Measurements from ENCODE around the gene TNNI3.
A peak's percentile ranks its signal among the peaks of the same experiment; 100 is the strongest.
"Not testable (repeated sequence)": the region's sequence is repeated elsewhere in the genome, so short reads cannot be mapped to it uniquely, and the experiment has no call there.

TNNI3 gene

DNA sequence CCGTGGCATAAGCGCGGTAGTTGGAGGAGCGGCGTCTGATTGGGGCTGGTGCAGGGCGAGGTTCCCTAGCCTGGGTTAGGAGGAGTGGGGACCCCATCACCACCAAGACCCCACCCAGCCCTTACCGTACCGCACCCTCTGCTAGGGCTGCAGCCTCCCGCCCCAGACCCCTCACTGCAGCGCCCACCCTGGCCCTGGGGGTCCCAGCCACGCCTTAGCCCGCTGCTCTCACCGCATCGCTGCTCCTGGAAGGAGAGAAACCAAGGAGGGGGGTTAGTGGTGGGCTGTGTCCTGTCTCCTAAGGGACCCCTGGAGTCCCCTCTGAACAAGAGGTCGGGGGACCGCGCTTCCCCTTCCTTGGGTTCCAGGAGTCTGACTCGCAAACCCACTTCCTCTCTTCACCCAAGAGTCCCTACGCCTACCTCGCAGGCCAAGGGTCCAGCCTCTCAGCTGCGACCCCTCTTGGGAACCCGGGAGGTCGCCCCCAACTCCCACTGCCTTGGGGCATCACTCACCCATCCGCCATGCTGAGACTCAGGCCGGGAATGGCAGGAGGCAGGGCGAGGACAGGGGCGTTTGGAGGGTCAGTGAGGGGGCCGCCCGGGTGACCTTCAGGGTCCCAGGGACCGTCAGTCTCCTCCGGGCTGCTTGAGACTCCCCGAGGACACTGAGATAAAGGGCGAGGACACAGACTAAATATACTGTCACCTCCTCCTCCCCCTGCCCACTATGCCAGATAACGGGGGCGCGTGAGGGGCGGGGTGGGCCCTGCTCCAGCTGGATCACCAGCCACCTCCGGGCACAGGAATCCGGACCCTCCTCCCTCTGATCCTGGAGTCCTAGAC, at the start of gene TNNI3:
TNNI3 (minus strand) TSS at position 669 of the 845 bp plus-strand sequence; CDS start at position 526, 143 bp downstream.
- no peak for DNase-seq

DNA sequence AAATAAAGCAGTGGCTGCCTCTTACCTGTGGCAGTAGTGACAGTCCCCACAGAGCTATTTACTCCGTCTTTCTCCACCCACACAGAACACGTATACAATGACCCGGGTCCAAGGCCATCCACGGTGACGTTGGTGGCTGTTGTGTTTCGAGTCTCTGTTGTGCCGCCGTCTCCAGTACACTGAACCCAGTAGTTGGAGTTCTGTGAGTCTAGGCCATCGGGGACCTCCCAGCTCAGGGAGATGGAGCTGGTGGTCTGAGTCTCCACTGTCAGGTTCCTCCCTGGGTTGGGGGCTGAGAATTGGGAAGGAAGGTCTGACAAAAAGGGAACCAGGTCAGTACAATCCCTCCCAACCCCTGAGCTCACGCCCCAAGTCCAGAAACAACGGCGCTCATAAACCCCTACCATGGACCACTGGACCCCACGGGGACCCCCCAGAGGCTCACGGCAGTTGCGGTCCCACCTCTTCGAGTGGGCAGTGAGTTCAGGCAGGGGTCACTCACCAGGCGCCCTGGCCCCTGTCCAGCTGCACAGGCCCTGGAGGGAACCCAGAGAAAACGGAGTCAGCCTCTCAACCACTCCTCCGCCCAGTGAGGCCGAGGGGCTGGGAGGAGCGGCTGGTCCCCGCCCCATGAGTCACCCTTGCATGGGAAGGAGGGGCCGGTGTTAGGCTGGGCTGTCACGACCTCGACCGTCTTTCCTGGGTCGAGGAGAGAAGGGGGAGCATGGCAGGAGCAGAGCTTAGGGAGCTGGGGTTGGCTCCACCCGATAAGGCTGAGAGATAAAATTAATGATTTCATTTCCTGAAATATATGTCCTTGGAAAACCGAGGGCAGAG, 49.4 kb upstream of the TNNI3 start:
- DNase-seq, result peak; percentile 87

DNA sequence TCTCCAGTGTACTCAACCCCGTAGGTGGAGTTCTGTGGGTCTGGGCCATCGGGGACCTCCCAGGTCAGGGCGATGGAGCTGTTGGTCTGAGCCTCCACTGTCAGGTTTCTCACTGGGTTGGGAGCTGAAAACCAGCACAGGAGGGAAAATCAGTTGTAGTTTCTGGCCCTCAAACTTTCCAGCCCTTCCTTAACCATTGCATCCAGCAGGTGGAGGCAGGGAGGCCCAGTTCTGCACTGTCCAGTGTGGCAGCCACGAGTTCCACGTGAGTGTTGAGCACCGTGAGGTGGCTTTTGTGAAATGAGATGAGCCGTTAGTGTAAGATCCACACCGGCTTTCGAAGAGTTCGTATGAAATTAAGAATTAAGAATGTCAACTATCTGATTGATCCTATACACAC, 44.7 kb upstream of the TNNI3 start:
- not testable (repeated sequence) for DNase-seq

DNA sequence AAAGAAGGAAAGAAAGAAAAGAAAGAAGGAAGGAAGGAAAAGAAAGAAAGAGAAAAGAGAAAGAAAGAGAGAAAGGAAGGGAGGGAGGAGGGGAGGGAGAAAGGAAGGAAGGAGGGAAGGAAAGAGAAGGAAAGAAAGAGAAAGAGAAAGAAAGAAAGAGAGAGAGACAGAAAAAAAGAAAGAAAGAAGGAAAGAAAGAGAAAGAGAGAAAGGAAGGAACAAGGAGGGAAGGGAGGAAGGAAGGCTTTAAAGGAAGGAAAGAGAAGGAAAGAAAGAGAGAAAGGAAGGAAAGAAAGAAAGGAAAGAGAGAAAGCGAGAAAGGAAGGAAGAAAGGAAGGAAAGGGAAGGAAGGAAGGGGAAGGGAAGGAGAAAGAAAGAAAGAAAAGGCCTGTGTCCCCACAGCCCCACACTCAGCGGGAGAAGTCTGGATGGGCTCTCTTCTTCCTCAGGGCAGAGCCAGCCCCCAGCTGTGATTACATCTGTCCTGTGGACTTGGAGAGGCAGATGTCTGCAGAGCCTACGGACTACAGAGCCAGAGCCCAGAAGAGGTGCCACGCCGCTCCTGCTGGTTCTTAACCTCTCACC, 42.2 kb upstream of the TNNI3 start:
- DNase-seq, result peak; percentile 88

DNA sequence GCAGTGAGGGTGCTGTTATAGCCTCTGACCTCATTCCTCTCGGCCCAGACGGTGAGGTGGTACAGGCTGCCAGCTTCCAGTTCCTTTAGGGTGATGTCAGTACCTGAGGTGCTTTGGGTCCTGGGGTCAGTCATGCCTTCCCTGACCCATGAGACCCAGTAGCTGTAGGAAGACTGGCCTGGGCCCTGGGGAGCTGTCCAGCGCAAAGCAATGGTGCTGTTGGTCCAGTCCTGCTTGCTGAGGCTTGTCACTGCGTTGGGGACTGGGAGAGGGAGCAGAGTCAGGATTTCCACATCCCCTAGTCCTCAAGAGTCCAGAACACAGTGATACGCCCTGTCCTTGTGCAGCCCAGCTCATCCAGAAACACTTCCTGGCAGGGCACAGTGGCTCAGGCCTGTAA, 41.1 kb upstream of the TNNI3 start:
- DNase-seq, result no peak

DNA sequence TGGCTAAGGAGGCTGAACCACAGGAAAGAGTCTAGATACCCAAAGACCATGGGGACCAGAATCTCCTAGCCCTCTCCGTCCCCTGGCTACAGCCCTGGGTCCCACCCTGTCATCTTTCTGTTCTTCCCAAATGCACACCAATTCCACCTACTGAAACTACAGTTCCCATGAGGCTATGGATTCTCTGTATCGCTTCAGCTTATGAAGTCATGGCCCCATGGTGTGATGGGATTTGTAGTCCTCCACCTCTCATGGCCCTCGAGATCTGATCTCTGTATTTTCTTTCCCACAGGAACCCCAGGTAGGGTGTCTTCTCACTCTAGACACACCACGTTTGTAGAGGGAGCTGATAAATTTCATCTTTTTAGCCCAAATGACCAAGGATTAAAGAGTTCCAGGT, 40.0 kb upstream of the TNNI3 start:
- no peak for DNase-seq

DNA sequence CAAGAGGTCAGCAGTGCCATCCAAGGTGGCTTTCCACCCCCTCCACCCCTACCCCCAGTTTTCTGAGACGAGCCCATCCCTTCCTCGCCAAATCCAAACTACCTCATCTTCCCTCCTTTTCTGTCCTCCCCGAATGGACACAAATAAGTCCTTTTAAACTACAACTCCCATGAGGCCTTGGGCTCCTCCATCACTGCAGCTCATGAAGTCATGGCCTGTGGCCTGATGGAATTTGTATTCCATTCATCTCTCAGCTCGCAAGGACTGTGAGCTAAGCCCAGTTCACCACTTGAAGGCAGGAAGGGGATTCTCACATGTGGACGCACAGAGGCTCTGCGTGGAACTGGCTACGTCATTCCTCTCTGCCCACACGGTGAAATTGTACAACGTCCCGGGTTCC, 39.3 kb upstream of the TNNI3 start:
- DNase-seq, result no peak

DNA sequence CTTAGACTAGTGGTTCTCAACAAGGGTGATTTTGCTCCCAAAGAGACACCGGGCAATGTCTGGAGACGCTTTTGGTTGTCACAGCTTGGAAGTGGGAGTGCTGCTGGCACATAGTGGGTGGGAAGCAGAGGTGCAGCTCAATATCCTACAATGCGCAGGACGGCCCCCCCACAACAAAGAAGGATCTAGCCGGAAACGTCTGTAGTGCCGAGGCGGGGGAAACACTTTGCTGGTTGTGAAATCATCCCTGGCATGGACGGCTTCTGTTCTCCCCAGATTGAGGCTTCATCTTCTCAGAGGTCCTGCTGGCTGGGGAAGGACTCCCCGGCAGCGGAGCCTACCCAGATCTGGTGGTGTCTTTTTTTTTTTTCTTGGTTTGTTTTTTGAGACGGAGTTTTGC, 35.9 kb upstream of the TNNI3 start:
- no peak for DNase-seq

DNA sequence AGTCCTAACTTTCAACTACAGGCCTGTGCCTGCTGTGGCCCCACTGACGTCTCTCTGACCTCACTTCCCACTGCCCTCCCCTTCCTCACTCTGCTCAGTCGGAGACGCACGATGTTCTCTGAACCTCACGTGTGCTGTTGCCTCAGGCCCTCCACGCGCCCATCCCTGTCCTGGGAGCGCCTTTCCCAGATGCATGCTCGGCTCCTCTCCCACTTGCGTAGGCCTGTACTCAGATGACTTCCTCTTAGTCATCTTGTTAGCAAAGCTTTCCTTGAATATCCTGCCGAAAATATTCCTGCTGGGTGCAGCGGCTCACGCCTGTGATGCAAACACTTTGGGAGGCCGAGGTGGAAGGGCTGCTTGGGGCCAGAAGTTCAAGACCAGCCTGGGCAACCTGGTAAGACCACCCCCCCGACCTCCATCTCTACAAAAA, 31.9 kb upstream of the TNNI3 start:
- DNase-seq, result no peak

DNA sequence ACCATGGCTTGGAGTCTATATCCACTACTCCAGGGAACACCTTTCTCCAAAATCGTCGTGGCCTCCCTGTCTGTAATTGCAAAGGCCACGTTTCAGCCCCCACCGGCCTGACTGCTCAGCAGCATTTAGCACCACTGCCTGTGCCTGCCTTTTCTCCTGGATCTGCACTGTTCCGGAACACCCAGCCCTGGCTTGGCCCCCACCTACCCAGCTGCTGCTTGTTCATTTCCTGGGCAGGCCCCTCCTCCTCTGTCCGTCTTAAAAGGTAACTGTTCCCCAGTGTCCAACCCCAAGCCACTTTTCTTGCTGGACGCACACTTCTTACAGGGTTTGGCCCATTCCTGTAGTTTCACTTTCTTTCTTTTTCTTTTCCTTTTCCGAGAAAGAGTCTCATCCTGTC, 31.1 kb upstream of the TNNI3 start:
- DNase-seq, result no peak

DNA sequence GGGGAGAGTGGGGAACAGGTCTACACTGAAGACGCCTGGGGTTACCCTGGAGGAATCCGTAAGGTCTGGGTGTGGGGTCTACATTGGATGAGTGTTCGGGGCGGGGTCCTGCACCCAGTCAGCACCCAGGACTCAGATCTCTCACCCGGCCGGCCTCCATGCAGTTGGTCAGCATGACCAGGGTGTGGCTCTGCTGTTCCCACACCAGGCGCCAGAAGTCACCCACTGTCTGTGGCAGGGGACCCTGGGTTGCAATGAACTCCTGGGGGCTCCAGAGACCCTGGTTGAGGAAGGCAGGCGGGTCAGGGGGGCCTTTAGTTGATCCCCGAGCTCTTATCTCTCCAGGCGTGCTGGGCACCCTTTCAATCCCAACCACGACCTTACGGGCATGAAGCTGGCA, 28.5 kb upstream of the TNNI3 start:
- no peak for DNase-seq

DNA sequence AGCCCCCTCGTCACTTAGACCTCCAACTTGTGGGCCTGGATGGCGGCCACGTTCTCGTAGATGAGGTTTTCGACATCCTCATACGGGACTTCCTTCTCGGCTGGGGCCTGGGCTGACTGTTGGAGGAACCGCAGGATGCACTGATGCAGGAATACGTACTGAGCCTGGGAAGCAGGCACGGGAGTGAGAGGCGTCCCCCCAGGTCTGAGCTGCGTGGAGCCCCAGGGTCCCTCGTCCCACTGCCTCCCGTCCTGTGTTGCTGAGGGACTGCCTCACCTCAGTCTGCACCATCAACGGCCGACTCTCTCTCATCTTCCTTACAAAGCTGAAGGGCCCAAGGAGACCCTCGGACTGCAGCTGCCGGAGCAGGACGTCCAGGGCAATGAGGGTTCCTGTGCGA, 24.2 kb upstream of the TNNI3 start:
- no peak for DNase-seq

DNA sequence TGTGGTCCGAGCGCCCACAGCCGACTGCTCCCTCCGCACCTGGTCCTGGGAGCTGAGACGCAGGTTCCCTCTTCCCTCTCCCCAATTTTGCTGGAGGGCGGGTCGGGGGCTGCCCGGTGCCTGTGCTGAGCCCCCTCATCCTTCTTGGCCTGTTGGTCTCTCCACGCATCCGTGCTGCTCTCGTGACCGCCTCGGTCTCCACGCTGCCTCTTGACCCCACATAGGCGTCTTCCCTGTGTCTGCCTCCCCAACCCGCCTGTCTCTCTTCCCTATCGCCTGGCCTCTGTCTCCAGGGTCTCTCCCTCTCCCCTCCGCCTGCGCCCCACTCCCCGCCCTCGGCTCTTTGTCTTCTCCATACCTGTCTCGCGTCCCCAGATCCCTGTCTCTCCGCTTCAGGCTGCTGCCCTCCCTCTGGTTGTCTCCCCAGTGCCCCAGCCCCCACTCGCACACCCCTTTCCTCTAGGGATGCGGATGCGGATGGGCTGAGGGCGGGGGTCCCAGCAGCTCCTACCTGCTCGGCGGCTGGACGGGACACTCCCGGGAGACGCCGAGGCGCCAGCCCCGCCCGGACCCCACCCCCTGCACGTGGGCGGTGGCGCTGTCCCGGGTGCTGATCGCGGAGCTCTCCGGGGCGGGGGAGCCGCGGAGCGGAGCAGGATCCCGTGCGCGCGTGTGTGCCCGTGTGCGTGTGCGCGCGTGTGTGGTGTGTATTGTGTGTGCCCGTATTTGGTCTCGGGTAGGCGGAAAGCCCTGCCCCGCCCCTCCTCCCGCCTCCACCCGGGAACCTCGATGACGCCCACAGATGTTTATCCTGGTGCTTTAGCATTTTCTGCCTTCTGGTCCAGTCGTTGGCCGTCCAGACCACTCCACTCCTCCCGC, 22.3 kb upstream of the TNNI3 start, which contains the start of gene SYT5:
SYT5 (minus strand) TSS at position 684 of the 879 bp plus-strand sequence. CDS start 1,248 bp downstream, outside the sequence.
- DNase-seq, result peak; percentile 67

DNA sequence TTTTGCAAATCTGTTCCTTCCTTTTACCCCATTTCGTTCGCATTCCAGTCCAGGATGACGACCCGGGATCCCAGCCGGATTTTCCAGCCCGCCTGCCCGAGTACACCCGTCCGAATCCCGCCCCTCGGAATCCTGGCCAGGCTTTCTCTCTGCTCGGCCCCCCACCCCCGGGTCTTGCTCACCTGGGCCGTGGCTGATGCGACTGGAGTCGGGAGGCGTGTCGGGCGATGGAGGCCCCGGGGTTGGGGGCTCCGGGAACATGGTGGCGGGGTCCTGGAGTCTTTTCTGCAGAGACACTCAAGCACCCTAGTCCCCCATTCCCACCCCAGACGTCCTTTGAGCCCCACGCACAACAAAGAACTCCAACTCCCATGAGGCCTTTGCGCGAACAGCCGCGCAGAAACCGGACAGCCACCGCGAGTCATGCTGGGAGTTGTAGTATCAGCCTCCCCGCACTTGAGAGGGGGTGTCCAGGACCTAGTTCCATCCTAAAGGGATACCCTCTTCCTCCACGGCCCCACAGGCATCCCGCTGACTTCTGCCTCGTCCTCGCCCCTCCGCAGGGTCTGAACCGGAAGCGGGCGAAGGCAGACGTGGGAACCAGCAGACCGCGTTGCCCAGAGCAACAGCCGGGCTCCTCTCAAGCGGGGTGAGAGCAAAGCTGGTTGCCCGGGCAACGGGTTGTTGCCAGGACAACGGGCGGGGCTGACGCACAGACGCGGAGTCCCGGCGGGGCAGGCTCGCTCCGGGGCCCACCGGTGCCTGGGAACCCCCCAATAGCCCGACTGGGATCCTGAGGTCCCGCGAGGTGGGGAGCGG, 21.5 kb upstream of the TNNI3 start:
- DNase-seq, result peak; percentile 96

DNA sequence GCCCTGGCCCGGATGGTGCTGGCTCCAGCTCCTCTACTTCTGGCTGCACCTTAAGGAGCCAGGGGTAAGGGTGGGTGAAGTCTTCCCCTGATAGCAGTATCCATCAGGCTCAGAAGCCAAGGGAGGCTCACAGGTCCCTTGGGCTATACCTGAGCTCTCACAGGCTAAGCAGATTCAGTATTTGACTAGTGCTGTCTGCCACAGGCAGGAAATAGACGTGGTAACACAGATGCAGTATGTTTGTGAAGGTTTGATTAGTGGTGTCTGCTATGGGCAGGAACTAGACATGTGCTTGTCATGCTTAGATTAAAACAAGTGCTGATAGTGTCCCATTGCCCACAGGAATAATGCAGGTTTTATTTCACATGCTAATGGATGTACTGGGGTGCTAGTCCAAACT, 18.5 kb upstream of the TNNI3 start:
- DNase-seq, result peak; percentile 28

DNA sequence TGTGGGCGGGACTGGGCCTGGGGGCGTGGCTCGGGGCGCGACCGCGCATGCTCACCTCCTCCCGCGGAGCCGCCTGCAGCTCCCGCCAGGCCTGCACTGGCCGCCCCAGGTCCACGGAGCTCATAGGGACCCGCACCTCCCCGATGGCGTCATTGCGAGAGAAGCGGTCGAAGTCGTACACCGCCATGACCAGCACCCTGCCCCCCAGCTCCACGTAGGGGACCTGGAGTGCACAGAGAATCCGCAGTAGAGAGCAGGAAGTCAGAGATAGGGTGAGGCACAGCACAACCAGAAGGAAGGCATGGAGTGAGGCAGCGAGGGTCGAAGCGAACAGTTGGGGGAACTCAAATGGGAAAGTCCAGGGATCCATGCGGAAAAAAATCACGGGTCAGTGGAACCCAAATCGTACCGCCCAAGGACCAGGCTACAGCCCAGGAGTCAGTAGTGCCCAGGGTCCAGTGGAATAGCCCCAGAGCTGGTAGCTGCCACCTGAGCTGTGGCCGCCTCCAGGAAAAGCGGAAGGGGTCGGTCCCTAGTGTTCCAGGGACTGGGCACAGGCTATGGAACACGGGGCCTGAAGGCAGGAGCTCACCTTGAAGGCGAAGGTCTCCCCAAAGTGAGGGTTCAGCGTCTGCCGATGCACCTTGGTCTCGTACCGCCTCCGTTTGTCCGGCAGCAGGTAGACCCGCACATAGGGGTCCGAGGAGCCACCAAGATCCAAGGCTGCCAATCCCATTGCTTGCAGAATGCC, 17.8 kb upstream of the TNNI3 start:
- DNase-seq, result peak; percentile 50

DNA sequence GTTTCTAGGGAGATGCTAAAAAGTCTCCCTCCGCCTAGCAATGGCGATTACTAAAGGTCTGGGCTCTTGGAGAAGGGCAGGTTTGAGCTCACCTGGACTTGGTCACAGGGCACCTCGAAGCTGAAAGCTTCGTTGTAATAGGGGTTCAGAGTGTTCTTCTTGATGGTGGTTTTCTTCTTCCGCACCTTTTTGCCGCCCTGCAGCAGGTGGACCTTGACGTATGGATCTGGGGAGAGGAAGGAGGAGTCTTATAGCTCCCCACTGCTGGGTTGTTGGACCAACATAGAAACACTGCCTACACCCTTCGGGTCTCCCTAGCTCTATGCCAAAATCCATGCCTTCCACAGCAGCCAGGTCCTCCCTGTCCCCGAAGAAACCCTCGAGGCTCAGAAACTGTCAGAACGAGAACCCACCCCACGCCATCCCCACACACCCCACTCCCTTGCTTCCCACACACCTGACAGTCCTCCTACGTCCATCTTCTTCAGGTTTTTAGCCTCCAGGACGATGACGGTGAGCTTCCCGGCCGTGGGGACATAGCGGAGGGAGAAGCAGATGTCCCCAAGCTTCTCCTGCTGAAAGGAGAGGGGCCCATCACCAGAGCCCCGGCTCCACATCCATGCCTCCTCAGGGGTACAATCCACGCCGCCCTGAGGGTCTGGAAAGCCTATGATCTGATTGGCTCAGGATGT, 17.0 kb upstream of the TNNI3 start:
- DNase-seq, result no peak

DNA sequence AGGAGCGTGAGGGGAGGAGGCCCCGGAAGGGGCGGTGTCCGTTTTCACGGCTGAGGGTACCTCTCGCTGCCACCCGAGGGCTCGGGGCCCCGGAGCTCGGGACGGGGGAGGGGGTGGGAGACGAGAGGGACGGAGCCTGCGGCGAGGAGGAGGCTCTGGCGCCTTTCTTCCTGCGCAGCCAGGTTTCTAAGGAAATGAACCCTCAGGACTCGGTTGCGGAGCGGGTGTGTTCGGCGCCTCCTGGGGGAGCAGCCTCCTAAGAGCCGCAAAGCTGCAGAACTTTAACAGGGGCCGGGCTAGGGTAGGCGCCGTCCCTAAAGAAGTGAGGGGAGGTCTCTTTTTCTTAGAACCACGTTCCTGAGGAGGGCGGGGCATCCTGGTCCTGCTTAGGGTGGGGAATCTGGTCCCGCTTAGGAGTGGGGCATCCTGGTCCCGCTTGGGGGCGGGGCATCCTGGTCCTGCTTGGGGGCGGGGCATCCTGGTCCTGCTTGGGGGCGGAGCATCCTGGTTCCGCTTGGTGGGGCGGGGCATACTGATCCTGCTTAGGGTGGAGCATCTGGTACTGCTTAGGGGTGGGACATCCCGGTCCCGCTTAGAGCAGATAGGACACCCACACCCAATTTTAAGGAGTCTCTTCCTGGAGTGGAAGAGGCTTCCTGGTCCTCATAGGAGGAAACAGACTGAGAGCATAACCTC, 16.3 kb upstream of the TNNI3 start:
- DNase-seq, result peak; percentile 85

DNA sequence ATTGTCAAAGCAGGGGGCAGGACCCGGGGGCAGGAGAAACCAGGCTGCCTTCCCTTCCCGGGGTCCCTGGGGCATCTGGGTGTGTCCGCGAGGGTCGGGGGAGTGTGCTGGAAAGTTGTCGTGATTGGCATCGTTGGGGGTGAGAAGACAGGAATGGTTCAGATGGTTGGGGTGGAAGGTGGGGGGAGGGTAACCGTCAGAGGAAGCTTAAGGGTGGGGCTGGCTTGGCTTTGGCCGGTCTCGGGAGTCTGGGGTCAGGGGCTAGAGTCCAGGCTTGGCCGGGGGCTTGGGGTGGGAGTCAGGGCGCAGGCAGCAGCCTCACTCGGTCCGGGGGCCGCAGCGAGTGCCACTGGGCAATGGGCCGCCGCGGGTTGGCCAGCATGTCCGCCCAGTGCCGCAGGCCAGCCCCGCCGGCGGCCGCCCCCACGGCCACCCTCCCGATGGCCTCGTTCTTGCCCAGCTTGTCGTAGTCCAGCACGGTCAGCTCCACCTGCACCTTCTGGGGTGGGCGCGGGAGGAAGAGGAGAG, 15.7 kb upstream of the TNNI3 start:
- no peak for DNase-seq
